ENCODE results near the gene RPL14. TPM values are rescaled to one million over a fixed set of nuclear protein-coding genes. Genes with fewer than 3 reads are reported as not detected.

Gene RPL14
- total RNA-seq, 4 donors from 2014 or later: 246 to 2,060 (median 607) TPM

DNA sequence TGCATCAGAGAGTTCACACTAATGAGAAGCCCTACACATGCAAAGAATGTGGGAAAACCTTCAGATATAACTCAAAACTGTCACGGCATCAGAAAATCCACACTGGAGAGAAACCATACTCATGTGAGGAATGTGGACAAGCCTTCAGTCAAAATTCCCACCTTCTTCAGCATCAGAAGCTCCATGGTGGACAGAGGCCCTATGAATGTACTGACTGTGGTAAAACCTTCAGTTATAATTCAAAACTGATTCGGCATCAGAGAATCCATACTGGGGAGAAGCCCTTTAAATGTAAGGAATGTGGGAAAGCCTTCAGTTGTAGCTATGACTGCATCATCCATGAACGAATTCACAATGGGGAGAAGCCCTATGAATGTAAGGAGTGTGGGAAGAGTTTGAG lies 30.0 kb downstream of the RPL14 start:
- no peak for TF ChIP-seq POLR2A (IDR thresholded peaks at IDR 0.05)
- DNase-seq: no peak
- intact Hi-C loops (cut with DNase I; ENCODE audit: low total_unique reads): no loop called here
- no peaks in the 10 kb centered on the region for H3K36me3 ChIP-seq
- no peaks in the 10 kb centered on the region for H3K4me1 ChIP-seq
- H3K27me3 ChIP-seq: no peaks in the 10 kb centered on the region
- H3K9me3 ChIP-seq: peaks cover 0 to 12% of the 10 kb centered on the region in 2 donors
- H3K4me3 ChIP-seq: no peak overlapping the region
- H3K27ac ChIP-seq: no peak overlapping the region

- Histone ChIP-seq H3K36me3 (no peaks in the 10 kb centered on the region), H3K4me1 (no peaks in the 10 kb centered on the region), H3K27ac (no peak overlapping the region), H3K4me3 (no peak overlapping the region), H3K27me3 (no peaks in the 10 kb centered on the region), H3K9me3 (peaks cover 0 to 12% of the 10 kb centered on the region in 2 donors)
- TF ChIP-seq, protein P1, sequence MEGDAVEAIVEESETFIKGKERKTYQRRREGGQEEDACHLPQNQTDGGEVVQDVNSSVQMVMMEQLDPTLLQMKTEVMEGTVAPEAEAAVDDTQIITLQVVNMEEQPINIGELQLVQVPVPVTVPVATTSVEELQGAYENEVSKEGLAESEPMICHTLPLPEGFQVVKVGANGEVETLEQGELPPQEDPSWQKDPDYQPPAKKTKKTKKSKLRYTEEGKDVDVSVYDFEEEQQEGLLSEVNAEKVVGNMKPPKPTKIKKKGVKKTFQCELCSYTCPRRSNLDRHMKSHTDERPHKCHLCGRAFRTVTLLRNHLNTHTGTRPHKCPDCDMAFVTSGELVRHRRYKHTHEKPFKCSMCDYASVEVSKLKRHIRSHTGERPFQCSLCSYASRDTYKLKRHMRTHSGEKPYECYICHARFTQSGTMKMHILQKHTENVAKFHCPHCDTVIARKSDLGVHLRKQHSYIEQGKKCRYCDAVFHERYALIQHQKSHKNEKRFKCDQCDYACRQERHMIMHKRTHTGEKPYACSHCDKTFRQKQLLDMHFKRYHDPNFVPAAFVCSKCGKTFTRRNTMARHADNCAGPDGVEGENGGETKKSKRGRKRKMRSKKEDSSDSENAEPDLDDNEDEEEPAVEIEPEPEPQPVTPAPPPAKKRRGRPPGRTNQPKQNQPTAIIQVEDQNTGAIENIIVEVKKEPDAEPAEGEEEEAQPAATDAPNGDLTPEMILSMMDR (IDR thresholded peaks at IDR 0.05): no peak
- no peak for TF ChIP-seq POLR2A (IDR thresholded peaks at IDR 0.05)
- no peak for DNase-seq
- intact Hi-C loops (cut with DNase I; ENCODE audit: low total_unique reads): no loop called here
Measured at GRCh38 chr3:40490916-40491315, 33.8 kb downstream of the RPL14 start.

GRCh38 chr3:40494698-40495097 lies 37.6 kb downstream of the RPL14 start:
- no peak for DNase-seq
- intact Hi-C loops (cut with DNase I; ENCODE audit: low total_unique reads): no loop called here

GRCh38 chr3:40497288-40497687 lies 40.1 kb downstream of the RPL14 start:
- H3K9me3 ChIP-seq: no peaks in the 10 kb centered on the region
- H3K36me3 ChIP-seq: no peaks in the 10 kb centered on the region
- no peak for DNase-seq
- no peak overlapping the region for H3K27ac ChIP-seq
- TF ChIP-seq, protein P1 (IDR thresholded peaks at IDR 0.05): no peak
- no peak for TF ChIP-seq POLR2A (IDR thresholded peaks at IDR 0.05)
- H3K4me3 ChIP-seq: no peak overlapping the region
- no peaks in the 10 kb centered on the region for H3K4me1 ChIP-seq
- intact Hi-C loops (cut with DNase I; ENCODE audit: low total_unique reads): no loop called here
- no peaks in the 10 kb centered on the region for H3K27me3 ChIP-seq

More at GRCh38 chr3:40494698-40495097, 37.6 kb downstream of the RPL14 start:
- Histone ChIP-seq H3K9me3 (no peaks in the 10 kb centered on the region), H3K27me3 (no peaks in the 10 kb centered on the region), H3K27ac (no peak overlapping the region), H3K4me3 (no peak overlapping the region), H3K4me1 (no peaks in the 10 kb centered on the region), H3K36me3 (no peaks in the 10 kb centered on the region)
- TF ChIP-seq, protein P1 (IDR thresholded peaks at IDR 0.05): no peak
- TF ChIP-seq POLR2A (IDR thresholded peaks at IDR 0.05): no peak

GRCh38 chr3:40499952-40500351 lies 42.8 kb downstream of the RPL14 start:
- no peaks in the 10 kb centered on the region for H3K4me1 ChIP-seq
- TF ChIP-seq, protein P1 (IDR thresholded peaks at IDR 0.05): no peak
- no peak for TF ChIP-seq POLR2A (IDR thresholded peaks at IDR 0.05)
- intact Hi-C loops (cut with DNase I; ENCODE audit: low total_unique reads): no loop called here

GRCh38 chr3:40502034-40502433 lies 44.9 kb downstream of the RPL14 start:
- Histone ChIP-seq H3K9me3 (no peaks in the 10 kb centered on the region), H3K27ac (no peak overlapping the region), H3K4me3 (no peak overlapping the region), H3K36me3 (no peaks in the 10 kb centered on the region), H3K27me3 (no peaks in the 10 kb centered on the region), H3K4me1 (peaks cover 0 to 3% of the 10 kb centered on the region in 2 donors)
- intact Hi-C loops (cut with DNase I; ENCODE audit: low total_unique reads): no loop called here
- DNase-seq: no peak
- TF ChIP-seq, protein P1 (IDR thresholded peaks at IDR 0.05): no peak
- no peak for TF ChIP-seq POLR2A (IDR thresholded peaks at IDR 0.05)

More at GRCh38 chr3:40499952-40500351, 42.8 kb downstream of the RPL14 start:
- no peak overlapping the region for H3K4me3 ChIP-seq
- H3K27ac ChIP-seq: no peak overlapping the region
- H3K27me3 ChIP-seq: no peaks in the 10 kb centered on the region
- no peaks in the 10 kb centered on the region for H3K36me3 ChIP-seq
- no peak for DNase-seq
- H3K9me3 ChIP-seq: no peaks in the 10 kb centered on the region

All from uterus (tissue), 4 donors.